GM12878 (cell line): Measurements from ENCODE around the gene RCN2. TPM values are rescaled to one million over a fixed set of nuclear protein-coding genes. Genes with fewer than 3 reads are reported as not detected.
"Not testable (repeated sequence)": the region's sequence is repeated elsewhere in the genome, so short reads cannot be mapped to it uniquely, and the experiment has no call there.

Experiments
- ATAC-seq: fragments of 200-7000 bp; cut with Tn5 transposase; 3 replicates; pipeline ENCODE4 v1.9.1; 2020; ENCODE audit warnings: mild to moderate bottlenecking, moderate library complexity
- BruUV-seq: library from RNA; stranded (reverse); fragments of 400-500 nt; replicated peaks from 2 replicates; lab custom pipeline; 2021; lab: Mats Ljungman, UMichigan
- CTCF ChIA-PET: fragments of 300-600 bp; sonication (Branson Sonifier 250); formaldehyde crosslinking; extraction: SDS; loops from one replicate; lab custom pipeline; 2021; ENCODE audit warnings: inconsistent platforms; lab: Yijun Ruan, JAX
- POLR2A ChIA-PET: fragments of 350-600 bp; formaldehyde crosslinking; extraction: SDS; loops from one replicate; lab custom pipeline; 2021; ENCODE audit warnings: inconsistent platforms; lab: Charles Lee
- RAD21 ChIA-PET: fragments of 300-600 bp; sonication (Branson Sonifier 250); formaldehyde crosslinking; loops from one replicate; lab custom pipeline; 2023; ENCODE audit warnings: antibody characterized with exemption; ENCODE audit not compliant: unreplicated experiment; lab: Charles Lee
- SMC1A ChIA-PET: fragments of 300-600 bp; sonication (Branson Sonifier 250); formaldehyde crosslinking; loops from one replicate; lab custom pipeline; 2023; ENCODE audit not compliant: unreplicated experiment, uncharacterized antibody; lab: Charles Lee
- DNase-seq: peaks from one replicate; pipeline ENCODE4 v3.0.0-alpha.2; 2011; ENCODE audit warnings: low read depth, low spot score
- FAIRE-seq: peaks from 3 replicates; lab custom pipeline; 2011; peaks lifted over from hg19 to GRCh38; lab: Jason Lieb, UNC
- H2AFZ ChIP-seq: 2 replicates; pipeline ENCODE4 v1.6.0; 2011; ENCODE audit warnings: low read depth, low read length, control low read depth; ENCODE audit not compliant: control insufficient read depth
- H3K27ac ChIP-seq: 2 replicates; pipeline ENCODE4 v1.5.1; 2011; ENCODE audit warnings: control low read depth; ENCODE audit not compliant: control insufficient read depth, insufficient read depth
- H3K27me3 ChIP-seq, 2 experiments: replicated peaks in 1 of 2; 2 replicates each; pipeline versions ENCODE4 v1.6.0 to v1.6.1; 2011; ENCODE audit warnings: low read length in 1 of 2; ENCODE audit not compliant: control insufficient read depth in 2 of 2, insufficient read depth in 2 of 2
- H3K36me3 ChIP-seq, 2 experiments: 2 replicates each; pipeline ENCODE4 v1.5.1; 2011; ENCODE audit warnings: low read length in 1 of 2; ENCODE audit not compliant: control insufficient read depth in 2 of 2, insufficient read depth in 2 of 2
- H3K4me1 ChIP-seq: 2 replicates; pipeline ENCODE4 v1.6.1; 2011; ENCODE audit warnings: mild to moderate bottlenecking, low read length, moderate library complexity, mixed read lengths; ENCODE audit not compliant: control insufficient read depth, insufficient read depth
- H3K4me2 ChIP-seq: 2 replicates; pipeline ENCODE4 v1.6.0; 2011; ENCODE audit warnings: control low read depth; ENCODE audit not compliant: control insufficient read depth, insufficient read depth
- H3K4me3 ChIP-seq: fragments of 200-600 bp; sonication (generic); 2 replicates; pipeline ENCODE4 v1.5.1; 2016
- H3K79me2 ChIP-seq: 2 replicates; pipeline ENCODE4 v1.6.0; 2011; ENCODE audit warnings: low read length; ENCODE audit not compliant: control insufficient read depth, insufficient read depth
- H3K9ac ChIP-seq: 2 replicates; pipeline ENCODE4 v1.8.0; 2011; ENCODE audit warnings: low read length, control low read depth, mixed read lengths; ENCODE audit not compliant: control insufficient read depth, insufficient read depth
- H3K9me3 ChIP-seq: replicated peaks from 3 replicates; pipeline ENCODE4 v1.5.1; 2011; ENCODE audit warnings: mild to moderate bottlenecking, low read length; ENCODE audit not compliant: control insufficient read depth, insufficient read depth
- H4K20me1 ChIP-seq: 2 replicates; pipeline ENCODE4 v1.6.0; 2011; ENCODE audit not compliant: control insufficient read depth, insufficient read depth
- EED ChIP-seq: sonication (generic); IDR thresholded peaks from 2 replicates; pipeline ENCODE4 v1.6.1; 2016; ENCODE audit warnings: antibody characterized with exemption, low read depth
- KLF5 ChIP-seq: fragments of 450-650 bp; IDR thresholded peaks from 2 replicates; pipeline ENCODE4 v1.6.1; 2014; ENCODE audit warnings: mild to moderate bottlenecking; ENCODE audit not compliant: partially characterized antibody
- ZBTB33 ChIP-seq: fragments of 450-650 bp; IDR thresholded peaks from 2 replicates; pipeline ENCODE4 v1.6.1; 2017; ENCODE audit warnings: mild to moderate bottlenecking
- ZBTB40 ChIP-seq: fragments of 450-650 bp; IDR thresholded peaks from 2 replicates; pipeline ENCODE4 v1.6.1; 2016; ENCODE audit warnings: mild to moderate bottlenecking, moderate library complexity, borderline replicate concordance
- WGBS: methylation state at CpG from one replicate; pipeline ENCODE4 v1.1.6; 2016; ENCODE audit warnings: low lambda C conversion rate; ENCODE audit not compliant: insufficient replicate concordance, insufficient coverage; ENCODE audit errors: missing lambda C conversion rate; 5-methylcytosine and 5-hydroxymethylcytosine counted together
- in situ Hi-C: fragments of 300-500 bp; cut with MboI; formaldehyde crosslinking; loops from 9 replicates; pipeline ENCODE4 v1.14.3; 2018; ENCODE audit warnings: mixed read lengths
- intact Hi-C: fragments of 100-400 bp; cut with micrococcal nuclease; formaldehyde crosslinking; loops from one replicate; pipeline ENCODE4 v1.14.2; 2022; ENCODE audit not compliant: unreplicated experiment
- polyA plus RNA-seq, 11 experiments: library from polyadenylated mRNA; depleted of rRNA in 4 of 11; unstranded in 6 of 11; stranded (reverse) in 5 of 11; fragments of >200 nt; fragmentation: Nextera tagmentation in 4 of 11; fragmentation: Illumina TruSeq in 1 of 11; extraction: Ambion mirVana in 4 of 11; extraction: Trizol in 1 of 11; gene quantifications; 1 replicate in 1 of 11; 2 replicates in 10 of 11; pipeline versions ENCODE4 v1.2.1 to v1.2.3, GENCODE V29; 2011 to 2016; ENCODE audit warnings: inconsistent platforms in 2 of 11, missing spikeins in 2 of 11, low read depth in 1 of 11
- total RNA-seq, 4 experiments: library from RNA; depleted of rRNA in 3 of 4; stranded (reverse); fragments of >200 nt in 3 of 4; fragmentation: Illumina TruSeq in 1 of 4; extraction: Trizol in 1 of 4; gene quantifications; 2 replicates each; pipeline versions ENCODE4 v1.2.1 to v1.2.3, GENCODE V29; 2013 to 2021

RCN2 gene
- total and polyA plus RNA-seq, 10 of the 15 experiments (the other 5 are each of a cell fraction or from before 2014, with no cell fraction given): 4.9 to 41.0 (median 12.9) TPM

GRCh38 chr15:76964157-76964556 is 32.6 kb downstream of the RCN2 start:
- H3K36me3 ChIP-seq: no peaks in the 10 kb centered on the region
- ChIA-PET RAD21 (interaction anchor here (0.9 to 1.1 kb wide), 2 partner anchors 9 to 58 kb away, joined by 3 to 4 read pairs; no protein-coding TSS in a partner anchor), POLR2A (no interaction called here), CTCF (interaction anchor here (0.7 to 2.4 kb wide), 4 partner anchors 10 to 71 kb away, joined by 3 to 15 read pairs (median 3); no protein-coding TSS in a partner anchor), SMC1A (interaction anchor here (0.6 to 1.6 kb wide), 5 partner anchors 8 to 92 kb away, joined by 3 to 4 read pairs (median 3); no protein-coding TSS in a partner anchor)
- ATAC-seq (no peak), FAIRE-seq (no peak), DNase-seq (no peak)
- no peak overlapping the region for H2AFZ ChIP-seq
- H3K9me3 ChIP-seq: no peaks in the 10 kb centered on the region
- no peaks in the 10 kb centered on the region for H3K79me2 ChIP-seq
- H3K27ac ChIP-seq: no peak overlapping the region
- peaks cover 0 to 1% of the 10 kb centered on the region in 2 experiments; a peak in 1 of 4 replicates for H3K27me3 ChIP-seq
- H3K4me1 ChIP-seq: no peaks in the 10 kb centered on the region
- in situ Hi-C loops: no loop called here
- H3K4me3 ChIP-seq: no peak overlapping the region
- no peak overlapping the region for H3K9ac ChIP-seq
- WGBS: 48% methylated on average over 5 of the region's 5 CpGs
- intact Hi-C loops: no loop called here
- TF ChIP-seq ZBTB40 (no peak), KLF5 (no peak), EED (no peak), ZBTB33 (no peak)
- no peaks in the 10 kb centered on the region for H4K20me1 ChIP-seq
- H3K4me2 ChIP-seq: no peak overlapping the region
- BruUV-seq: no TSS peak

GRCh38 chr15:76966051-76966450 is 34.5 kb downstream of the RCN2 start:
- SMC1A ChIA-PET: interaction anchor here (0.9 kb wide), 1 partner anchor 8 kb away, joined by 3 read pairs; no protein-coding TSS in a partner anchor
- ATAC-seq, H3K36me3 ChIP-seq, DNase-seq, H3K4me2 ChIP-seq, H3K9me3 ChIP-seq, in situ Hi-C loops, CTCF ChIA-PET, intact Hi-C loops, H3K4me1 ChIP-seq, POLR2A ChIA-PET, BruUV-seq, H3K9ac ChIP-seq, FAIRE-seq, H2AFZ ChIP-seq, H3K27me3 ChIP-seq, RAD21 ChIA-PET, H4K20me1 ChIP-seq, H3K79me2 ChIP-seq, H3K4me3 ChIP-seq, H3K27ac ChIP-seq: not testable (repeated sequence)
- WGBS: 32% methylated on average over 7 of the region's 7 CpGs
